ENCODE data around the gene RPS27. TPM values are rescaled to one million over a fixed set of nuclear protein-coding genes. Genes with fewer than 3 reads are reported as not detected.

The RPS27 gene
- polyA plus RNA-seq, 1 donor from 2014 or later = 2,235 TPM

DNA sequence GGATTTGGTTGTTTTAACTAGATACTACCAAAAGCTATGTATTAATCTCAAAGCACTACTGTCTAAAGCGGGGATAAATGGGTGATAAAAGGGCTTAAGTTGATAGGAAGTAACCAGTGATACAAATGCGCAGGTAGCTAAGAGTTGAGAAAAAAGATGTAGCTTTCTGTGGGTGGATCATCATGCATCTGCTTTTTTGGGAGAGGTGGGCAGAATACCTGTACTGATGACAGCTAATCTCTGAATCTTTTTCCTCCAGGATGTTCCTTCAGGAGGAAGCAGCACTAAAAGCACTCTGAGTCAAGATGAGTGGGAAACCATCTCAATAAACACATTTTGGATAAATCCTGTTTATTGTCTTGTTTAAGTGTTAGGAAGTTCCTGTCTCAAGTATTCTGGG, 1.2 kb downstream of the RPS27 start:
- Histone ChIP-seq H3K9me2 (ENCODE audit: insufficient read depth, low read length) (no peaks in the 10 kb centered on the region), H3K27ac (ENCODE audit: low read length) (no peak overlapping the region), H3K36me3 (ENCODE audit: insufficient read depth, low read length) (peaks cover 8% of the 10 kb centered on the region), H3K27me3 (ENCODE audit: insufficient read depth, low read depth, low read length) (no peaks in the 10 kb centered on the region), H3K79me2 (replicated peaks; ENCODE audit: insufficient read depth, low read length) (peaks cover 15% of the 10 kb centered on the region), H3F3A (ENCODE audit: insufficient read depth, low read length, poor library complexity, severe bottlenecking) (no peaks in the 10 kb centered on the region), H3K9me3 (ENCODE audit: low read length) (no peaks in the 10 kb centered on the region), H2AFZ (ENCODE audit: low read depth, low read length) (no peak overlapping the region), H3K4me2 (ENCODE audit: low read length) (peak overlapping the region; percentile 99), H4K20me1 (ENCODE audit: insufficient read depth) (no peaks in the 10 kb centered on the region), H3K9ac (ENCODE audit: low read length) (peak overlapping the region; percentile 90), H3K4me3 (ENCODE audit: low read length) (peak overlapping the region; percentile 71)
- TF ChIP-seq MXI1 (conservative IDR thresholded peaks at IDR 0.05; ENCODE audit: poor library complexity, severe bottlenecking) (no peak), SMC3 (conservative IDR thresholded peaks at IDR 0.05; ENCODE audit: poor library complexity) (no peak), TAF1 (IDR thresholded peaks at IDR 0.05; ENCODE audit: low read depth) (no peak), EP300 (conservative IDR thresholded peaks at IDR 0.05; ENCODE audit: poor library complexity, severe bottlenecking) (no peak), RAD21 (conservative IDR thresholded peaks at IDR 0.05) (no peak), POLR2AphosphoS5 (IDR thresholded peaks at IDR 0.05) (no peak), EZH2 (IDR thresholded peaks at IDR 0.05; ENCODE audit: borderline replicate concordance, insufficient read depth, low read length, poor library complexity, severe bottlenecking) (no peak)
- TF ChIP-seq, protein P1, sequence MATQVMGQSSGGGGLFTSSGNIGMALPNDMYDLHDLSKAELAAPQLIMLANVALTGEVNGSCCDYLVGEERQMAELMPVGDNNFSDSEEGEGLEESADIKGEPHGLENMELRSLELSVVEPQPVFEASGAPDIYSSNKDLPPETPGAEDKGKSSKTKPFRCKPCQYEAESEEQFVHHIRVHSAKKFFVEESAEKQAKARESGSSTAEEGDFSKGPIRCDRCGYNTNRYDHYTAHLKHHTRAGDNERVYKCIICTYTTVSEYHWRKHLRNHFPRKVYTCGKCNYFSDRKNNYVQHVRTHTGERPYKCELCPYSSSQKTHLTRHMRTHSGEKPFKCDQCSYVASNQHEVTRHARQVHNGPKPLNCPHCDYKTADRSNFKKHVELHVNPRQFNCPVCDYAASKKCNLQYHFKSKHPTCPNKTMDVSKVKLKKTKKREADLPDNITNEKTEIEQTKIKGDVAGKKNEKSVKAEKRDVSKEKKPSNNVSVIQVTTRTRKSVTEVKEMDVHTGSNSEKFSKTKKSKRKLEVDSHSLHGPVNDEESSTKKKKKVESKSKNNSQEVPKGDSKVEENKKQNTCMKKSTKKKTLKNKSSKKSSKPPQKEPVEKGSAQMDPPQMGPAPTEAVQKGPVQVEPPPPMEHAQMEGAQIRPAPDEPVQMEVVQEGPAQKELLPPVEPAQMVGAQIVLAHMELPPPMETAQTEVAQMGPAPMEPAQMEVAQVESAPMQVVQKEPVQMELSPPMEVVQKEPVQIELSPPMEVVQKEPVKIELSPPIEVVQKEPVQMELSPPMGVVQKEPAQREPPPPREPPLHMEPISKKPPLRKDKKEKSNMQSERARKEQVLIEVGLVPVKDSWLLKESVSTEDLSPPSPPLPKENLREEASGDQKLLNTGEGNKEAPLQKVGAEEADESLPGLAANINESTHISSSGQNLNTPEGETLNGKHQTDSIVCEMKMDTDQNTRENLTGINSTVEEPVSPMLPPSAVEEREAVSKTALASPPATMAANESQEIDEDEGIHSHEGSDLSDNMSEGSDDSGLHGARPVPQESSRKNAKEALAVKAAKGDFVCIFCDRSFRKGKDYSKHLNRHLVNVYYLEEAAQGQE (IDR thresholded peaks at IDR 0.05; ENCODE audit: borderline replicate concordance) = no peak
- TF ChIP-seq, protein P2, sequence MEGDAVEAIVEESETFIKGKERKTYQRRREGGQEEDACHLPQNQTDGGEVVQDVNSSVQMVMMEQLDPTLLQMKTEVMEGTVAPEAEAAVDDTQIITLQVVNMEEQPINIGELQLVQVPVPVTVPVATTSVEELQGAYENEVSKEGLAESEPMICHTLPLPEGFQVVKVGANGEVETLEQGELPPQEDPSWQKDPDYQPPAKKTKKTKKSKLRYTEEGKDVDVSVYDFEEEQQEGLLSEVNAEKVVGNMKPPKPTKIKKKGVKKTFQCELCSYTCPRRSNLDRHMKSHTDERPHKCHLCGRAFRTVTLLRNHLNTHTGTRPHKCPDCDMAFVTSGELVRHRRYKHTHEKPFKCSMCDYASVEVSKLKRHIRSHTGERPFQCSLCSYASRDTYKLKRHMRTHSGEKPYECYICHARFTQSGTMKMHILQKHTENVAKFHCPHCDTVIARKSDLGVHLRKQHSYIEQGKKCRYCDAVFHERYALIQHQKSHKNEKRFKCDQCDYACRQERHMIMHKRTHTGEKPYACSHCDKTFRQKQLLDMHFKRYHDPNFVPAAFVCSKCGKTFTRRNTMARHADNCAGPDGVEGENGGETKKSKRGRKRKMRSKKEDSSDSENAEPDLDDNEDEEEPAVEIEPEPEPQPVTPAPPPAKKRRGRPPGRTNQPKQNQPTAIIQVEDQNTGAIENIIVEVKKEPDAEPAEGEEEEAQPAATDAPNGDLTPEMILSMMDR (IDR thresholded peaks at IDR 0.05; ENCODE audit: poor library complexity, severe bottlenecking) = no peak

DNA sequence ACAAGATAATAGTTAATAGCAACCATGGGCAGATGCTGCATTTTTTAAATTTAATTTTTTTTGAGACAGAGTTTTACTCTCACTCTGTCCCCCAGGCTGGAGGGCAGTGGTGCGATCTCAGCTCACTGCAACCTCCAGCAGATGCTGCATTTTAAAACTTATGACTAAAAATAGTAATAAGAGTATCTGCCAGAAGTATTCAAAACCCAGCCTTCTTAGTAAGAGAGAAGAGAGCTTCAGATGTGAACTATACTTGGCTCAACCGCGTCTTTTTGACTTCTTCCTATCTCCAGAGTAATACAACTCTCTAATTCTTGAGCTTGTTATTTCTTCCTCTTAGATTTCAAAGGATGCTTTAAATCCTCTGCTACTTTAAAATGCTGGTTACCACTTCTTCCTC, 4.6 kb downstream of the RPS27 start:
- Histone ChIP-seq H3K9me2 (ENCODE audit: insufficient read depth, low read length) (no peaks in the 10 kb centered on the region), H3K27me3 (ENCODE audit: insufficient read depth, low read depth, low read length) (no peaks in the 10 kb centered on the region), H3K4me2 (ENCODE audit: low read length) (no peak overlapping the region), H3F3A (ENCODE audit: insufficient read depth, low read length, poor library complexity, severe bottlenecking) (no peaks in the 10 kb centered on the region), H3K9me3 (ENCODE audit: low read length) (no peaks in the 10 kb centered on the region), H4K20me1 (ENCODE audit: insufficient read depth) (no peaks in the 10 kb centered on the region), H3K4me3 (ENCODE audit: low read length) (no peak overlapping the region), H3K27ac (ENCODE audit: low read length) (no peak overlapping the region), H3K36me3 (ENCODE audit: insufficient read depth, low read length) (peaks cover 8% of the 10 kb centered on the region), H3K9ac (ENCODE audit: low read length) (no peak overlapping the region), H2AFZ (ENCODE audit: low read depth, low read length) (no peak overlapping the region), H3K79me2 (replicated peaks; ENCODE audit: insufficient read depth, low read length) (peaks cover 15% of the 10 kb centered on the region)
- TF ChIP-seq TAF1 (IDR thresholded peaks at IDR 0.05; ENCODE audit: low read depth) = no peak
- no peak for TF ChIP-seq RAD21 (conservative IDR thresholded peaks at IDR 0.05)
- no peak for TF ChIP-seq SMC3 (conservative IDR thresholded peaks at IDR 0.05; ENCODE audit: poor library complexity)
- TF ChIP-seq, protein P1 (IDR thresholded peaks at IDR 0.05; ENCODE audit: borderline replicate concordance) = no peak

Measured in neural cell (in vitro differentiated cells).